ENCODE data around the gene MARCHF2. TPM values are rescaled to one million over a fixed set of nuclear protein-coding genes. Genes with fewer than 3 reads are reported as not detected.

The MARCHF2 gene
- total RNA-seq, 1 experiment from 2014 or later, result 27.5 TPM

GRCh38 chr19:8404391-8405151 lies 8.5 kb upstream of the MARCHF2 start:
- no peak overlapping the region for H3K14ac ChIP-seq (ENCODE audit: insufficient read depth, low read length)
- WGBS (ENCODE audit: extremely low coverage, insufficient read length, low lambda C conversion rate), result no CpG with 5 or more reads among the region's 18 CpGs
- peak overlapping the region in 1 of 3 experiments; percentile 84; a peak in 1 of 7 replicates for H3K27ac Mint-ChIP-seq
- H3K79me2 ChIP-seq (ENCODE audit: insufficient read depth, low read length), result peaks cover 3% of the 10 kb centered on the region; the same call in 1 of the 2 replicates
- no peak overlapping the region for H3K27ac ChIP-seq (ENCODE audit: insufficient read length, low read depth, low read length)
- H3K9me3 ChIP-seq (ENCODE audit: control insufficient read depth, low read depth, low read length), result no peaks in the 10 kb centered on the region
- H2BK12ac ChIP-seq (ENCODE audit: insufficient read length, low read depth, low read length), result no peak overlapping the region
- H4K5ac ChIP-seq (ENCODE audit: insufficient read length, low read depth, low read length), result no peak overlapping the region
- no peak overlapping the region for H3K4me3 Mint-ChIP-seq
- H2AK5ac ChIP-seq (ENCODE audit: insufficient read length, low read length), result no peak overlapping the region
- H3T11ph ChIP-seq (ENCODE audit: low read length), result no peak overlapping the region
- no peak overlapping the region for H2AFZ ChIP-seq (ENCODE audit: low read length)
- DNase-seq, result no peak
- TF ChIP-seq CTCF (conservative IDR thresholded peaks at IDR 0.05), result no peak
- H3K56ac ChIP-seq (ENCODE audit: insufficient read length, low read depth, low read length), result no peak overlapping the region
- H3K4ac ChIP-seq (ENCODE audit: low read depth, low read length), result no peak overlapping the region
- H3K4me1 ChIP-seq (ENCODE audit: insufficient read depth, low read length), result no peaks in the 10 kb centered on the region
- H3K27me3 Mint-ChIP-seq (ENCODE audit: low read depth), result no peaks in the 10 kb centered on the region; the same call in 1 of the 2 replicates
- H3K4me2 ChIP-seq (ENCODE audit: insufficient read depth, insufficient read length, low read length), result no peak overlapping the region
- no peak overlapping the region for H2BK120ac ChIP-seq (ENCODE audit: low read depth, low read length, poor library complexity, severe bottlenecking)
- H3K27me3 ChIP-seq (ENCODE audit: insufficient read depth, low read length), result no peaks in the 10 kb centered on the region
- H3K23me2 ChIP-seq (ENCODE audit: insufficient read length, low read depth, low read length, poor library complexity, severe bottlenecking), result no peaks in the 10 kb centered on the region
- no peaks in the 10 kb centered on the region for H3K79me1 ChIP-seq (ENCODE audit: insufficient read depth, low read depth, low read length, poor library complexity, severe bottlenecking)
- no peak overlapping the region for H4K8ac ChIP-seq (replicated peaks; ENCODE audit: insufficient read length, low read depth, low read length)
- no peak overlapping the region for H3K18ac ChIP-seq (ENCODE audit: insufficient read length, low read depth, low read length)
- no peak overlapping the region for H3K23ac ChIP-seq (ENCODE audit: insufficient read length, low read depth, low read length)
- no peak overlapping the region for H3K9ac ChIP-seq (ENCODE audit: extremely low read depth, insufficient read length, low read length)
- no peak overlapping the region for H2BK5ac ChIP-seq (ENCODE audit: insufficient read length, low read length)
- peaks cover 20 to 43% (median 40%) of the 10 kb centered on the region in 3 experiments for H3K36me3 Mint-ChIP-seq (ENCODE audit: insufficient read depth in 1 of 3, low read depth in 3 of 3)
- H2BK20ac ChIP-seq (ENCODE audit: low read depth, low read length, poor library complexity, severe bottlenecking), result no peak overlapping the region
- H2BK15ac ChIP-seq (ENCODE audit: low read depth, low read length), result no peak overlapping the region
- H3K9me3 Mint-ChIP-seq, result no peaks in the 10 kb centered on the region
- H4K20me1 ChIP-seq (ENCODE audit: control insufficient read depth, insufficient read depth, insufficient read length), result no peaks in the 10 kb centered on the region
- H4K91ac ChIP-seq (ENCODE audit: insufficient read length, low read depth, low read length), result no peak overlapping the region
- no peaks in the 10 kb centered on the region for H3K4me1 Mint-ChIP-seq

Measured in H9 (cell line).